ENCODE measurements around the gene MGAT5B.

Gene MGAT5B

GRCh38 chr17:76935331-76935730 is 67.1 kb downstream of the MGAT5B start:
- FAIRE-seq: no peak
- no peak for TF ChIP-seq POLR2AphosphoS5 (IDR thresholded peaks at IDR 0.05; ENCODE audit: low read depth, low read length)
- DNase-seq (ENCODE audit: insufficient read length): no peak

- FAIRE-seq: no peak
- TF ChIP-seq POLR2A (IDR thresholded peaks at IDR 0.05; ENCODE audit: low read depth, low read length) (no peak), POLR2AphosphoS5 (IDR thresholded peaks at IDR 0.05; ENCODE audit: low read depth, low read length) (no peak), TAF1 (IDR thresholded peaks at IDR 0.05; ENCODE audit: borderline replicate concordance, low read depth, low read length) (no peak)
- no peak for DNase-seq (ENCODE audit: insufficient read length)
Observed at GRCh38 chr17:76937238-76937637, 69.0 kb downstream of the MGAT5B start.

GRCh38 chr17:76938009-76938408 is 69.8 kb downstream of the MGAT5B start:
- no peak for TF ChIP-seq POLR2A (IDR thresholded peaks at IDR 0.05; ENCODE audit: low read depth, low read length)
- TF ChIP-seq POLR2AphosphoS5 (IDR thresholded peaks at IDR 0.05; ENCODE audit: low read depth, low read length): no peak
- TF ChIP-seq TAF1 (IDR thresholded peaks at IDR 0.05; ENCODE audit: borderline replicate concordance, low read depth, low read length): no peak
- FAIRE-seq (no peak), DNase-seq (ENCODE audit: insufficient read length) (no peak)

- TF ChIP-seq TAF1 (IDR thresholded peaks at IDR 0.05; ENCODE audit: borderline replicate concordance, low read depth, low read length) (no peak), POLR2A (IDR thresholded peaks at IDR 0.05; ENCODE audit: low read depth, low read length) (no peak), POLR2AphosphoS5 (IDR thresholded peaks at IDR 0.05; ENCODE audit: low read depth, low read length) (no peak)
- FAIRE-seq: no peak
- no peak for DNase-seq (ENCODE audit: insufficient read length)
Observed at GRCh38 chr17:76940295-76940694, 72.1 kb downstream of the MGAT5B start.

GRCh38 chr17:76940738-76941350 is 72.6 kb downstream of the MGAT5B start:
- no peak for TF ChIP-seq POLR2A (IDR thresholded peaks at IDR 0.05; ENCODE audit: low read depth, low read length)
- no peak for TF ChIP-seq POLR2AphosphoS5 (IDR thresholded peaks at IDR 0.05; ENCODE audit: low read depth, low read length)
- TF ChIP-seq TAF1 (IDR thresholded peaks at IDR 0.05; ENCODE audit: borderline replicate concordance, low read depth, low read length): no peak
- FAIRE-seq (no peak), DNase-seq (ENCODE audit: insufficient read length) (no peak)

GRCh38 chr17:76943202-76943601 is 75.0 kb downstream of the MGAT5B start:
- no peak for DNase-seq (ENCODE audit: insufficient read length)
- TF ChIP-seq TAF1 (IDR thresholded peaks at IDR 0.05; ENCODE audit: borderline replicate concordance, low read depth, low read length): no peak
- no peak for TF ChIP-seq POLR2AphosphoS5 (IDR thresholded peaks at IDR 0.05; ENCODE audit: low read depth, low read length)
- TF ChIP-seq POLR2A (IDR thresholded peaks at IDR 0.05; ENCODE audit: low read depth, low read length): no peak
- no peak for FAIRE-seq

- TF ChIP-seq POLR2A (IDR thresholded peaks at IDR 0.05; ENCODE audit: low read depth, low read length) (no peak), POLR2AphosphoS5 (IDR thresholded peaks at IDR 0.05; ENCODE audit: low read depth, low read length) (no peak), TAF1 (IDR thresholded peaks at IDR 0.05; ENCODE audit: borderline replicate concordance, low read depth, low read length) (no peak)
- no peak for FAIRE-seq
- no peak for DNase-seq (ENCODE audit: insufficient read length)
Observed at GRCh38 chr17:76943781-76944213, 75.6 kb downstream of the MGAT5B start.

GRCh38 chr17:76944477-76944876 is 76.3 kb downstream of the MGAT5B start:
- FAIRE-seq (no peak), DNase-seq (ENCODE audit: insufficient read length) (no peak)
- no peak for TF ChIP-seq POLR2A (IDR thresholded peaks at IDR 0.05; ENCODE audit: low read depth, low read length)
- TF ChIP-seq TAF1 (IDR thresholded peaks at IDR 0.05; ENCODE audit: borderline replicate concordance, low read depth, low read length): no peak
- TF ChIP-seq POLR2AphosphoS5 (IDR thresholded peaks at IDR 0.05; ENCODE audit: low read depth, low read length): no peak

- no peak for TF ChIP-seq TAF1 (IDR thresholded peaks at IDR 0.05; ENCODE audit: borderline replicate concordance, low read depth, low read length)
- TF ChIP-seq POLR2A (IDR thresholded peaks at IDR 0.05; ENCODE audit: low read depth, low read length): no peak
- no peak for TF ChIP-seq POLR2AphosphoS5 (IDR thresholded peaks at IDR 0.05; ENCODE audit: low read depth, low read length)
- no peak for DNase-seq (ENCODE audit: insufficient read length)
- no peak for FAIRE-seq
Observed at GRCh38 chr17:76946111-76946771, 78.0 kb downstream of the MGAT5B start.

GRCh38 chr17:76946772-76947135 is 78.5 kb downstream of the MGAT5B start:
- FAIRE-seq: no peak
- no peak for DNase-seq (ENCODE audit: insufficient read length)
- no peak for TF ChIP-seq POLR2A (IDR thresholded peaks at IDR 0.05; ENCODE audit: low read depth, low read length)
- no peak for TF ChIP-seq TAF1 (IDR thresholded peaks at IDR 0.05; ENCODE audit: borderline replicate concordance, low read depth, low read length)

- TF ChIP-seq POLR2A (IDR thresholded peaks at IDR 0.05; ENCODE audit: low read depth, low read length): no peak
- TF ChIP-seq POLR2AphosphoS5 (IDR thresholded peaks at IDR 0.05; ENCODE audit: low read depth, low read length): no peak
- TF ChIP-seq TAF1 (IDR thresholded peaks at IDR 0.05; ENCODE audit: borderline replicate concordance, low read depth, low read length): no peak
- FAIRE-seq (no peak), DNase-seq (ENCODE audit: insufficient read length) (no peak)
Observed at GRCh38 chr17:76947309-76947708, 79.1 kb downstream of the MGAT5B start.

- DNase-seq (ENCODE audit: insufficient read length) (no peak), FAIRE-seq (no peak)
- TF ChIP-seq POLR2AphosphoS5 (IDR thresholded peaks at IDR 0.05; ENCODE audit: low read depth, low read length) (no peak), TAF1 (IDR thresholded peaks at IDR 0.05; ENCODE audit: borderline replicate concordance, low read depth, low read length) (no peak), POLR2A (IDR thresholded peaks at IDR 0.05; ENCODE audit: low read depth, low read length) (no peak)
Observed at GRCh38 chr17:76947771-76948170, 79.6 kb downstream of the MGAT5B start.

All from GM12892 (cell line).